Left forelimb (tissue), 1 donor: ENCODE data around the gene CMPK1.
"Not testable (repeated sequence)": the region's sequence is repeated elsewhere in the genome, so short reads cannot be mapped to it uniquely, and the experiment has no call there.

Source experiments
- DNase-seq: peaks from one replicate; pipeline ENCODE4 v3.0.0-alpha.2; 2018; ENCODE audit warnings: low spot score

The CMPK1 gene, protein sequence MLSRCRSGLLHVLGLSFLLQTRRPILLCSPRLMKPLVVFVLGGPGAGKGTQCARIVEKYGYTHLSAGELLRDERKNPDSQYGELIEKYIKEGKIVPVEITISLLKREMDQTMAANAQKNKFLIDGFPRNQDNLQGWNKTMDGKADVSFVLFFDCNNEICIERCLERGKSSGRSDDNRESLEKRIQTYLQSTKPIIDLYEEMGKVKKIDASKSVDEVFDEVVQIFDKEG

DNA sequence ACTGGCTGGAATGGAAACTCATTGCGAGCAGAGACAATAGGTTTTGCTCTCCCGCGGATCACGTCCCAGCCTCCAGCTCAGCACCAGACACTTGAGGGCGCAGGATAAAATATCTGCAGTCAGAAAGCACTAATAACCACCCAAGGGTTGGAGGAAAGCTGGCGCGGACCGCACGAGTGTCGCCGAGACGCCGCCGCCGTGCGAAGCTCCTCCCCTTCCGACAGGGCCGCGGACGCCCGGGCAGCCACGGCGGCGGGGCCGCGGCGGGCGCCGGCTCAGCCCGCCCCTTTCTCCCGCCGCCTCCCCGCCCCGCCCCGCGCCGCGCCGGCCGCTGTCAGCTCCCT lies at the start of gene CMPK1:
Gene CMPK1 (plus strand): TSS at position 213 of the 344 bp plus-strand sequence. CDS start 156 bp downstream, outside the sequence.
- DNase-seq = peak; percentile 88

DNA sequence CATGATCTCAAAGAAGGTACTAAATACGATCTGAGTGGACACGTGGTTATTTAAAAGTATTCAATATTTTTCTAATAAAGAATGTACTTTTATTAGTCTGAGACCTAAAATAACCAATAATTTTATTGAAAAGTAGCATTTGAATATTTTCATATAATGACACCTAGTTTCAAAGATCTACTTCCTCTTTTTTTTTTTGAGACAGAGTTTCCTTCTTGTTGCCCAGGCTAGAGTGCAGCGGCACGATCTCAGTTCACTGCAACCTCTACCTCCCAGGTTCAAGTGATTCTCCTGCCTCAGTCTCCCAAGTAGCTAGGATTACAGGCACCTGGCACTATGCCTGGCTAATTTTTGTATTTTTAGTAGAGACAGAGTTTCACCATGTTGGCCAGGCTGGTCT lies 45.5 kb upstream of the CMPK1 start:
- not testable (repeated sequence) for DNase-seq

DNA sequence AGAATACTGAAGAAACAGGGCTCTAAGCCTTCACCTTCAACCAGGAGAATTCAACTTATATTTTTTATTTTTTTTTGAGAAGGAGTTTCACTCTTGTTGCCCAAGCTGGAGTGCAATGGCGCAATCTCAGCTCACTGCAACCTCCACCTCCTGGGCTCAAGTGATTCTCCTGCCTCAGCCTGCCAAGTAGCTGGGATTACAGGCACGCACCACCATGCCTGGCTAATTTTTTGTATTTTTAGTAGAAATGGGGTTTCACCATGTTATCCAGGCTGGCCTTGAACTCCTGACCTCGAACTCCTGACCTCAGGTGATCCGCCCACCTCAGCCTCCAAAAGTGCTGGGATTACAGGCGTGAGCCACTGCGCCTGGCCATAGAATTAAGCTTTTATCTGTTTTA lies 38.7 kb upstream of the CMPK1 start:
- DNase-seq = not testable (repeated sequence)

DNA sequence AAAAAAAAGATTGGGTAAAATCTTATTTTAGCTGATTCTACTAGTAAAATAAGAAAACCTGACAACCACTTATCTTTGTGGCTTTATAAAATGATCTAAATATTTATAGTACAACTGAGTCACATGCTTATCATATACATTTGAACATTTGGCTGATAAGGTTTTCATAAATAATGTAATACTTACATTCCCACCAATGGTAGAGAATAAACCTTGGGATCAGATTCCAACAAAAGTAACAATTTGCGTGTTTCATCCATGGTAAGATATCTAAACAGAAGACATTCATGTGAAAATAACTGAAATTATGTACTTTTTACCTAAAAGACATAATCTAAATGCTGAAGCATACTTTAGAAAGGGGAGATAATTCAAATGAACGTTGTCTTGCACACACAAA lies 38.0 kb upstream of the CMPK1 start:
- no peak for DNase-seq

DNA sequence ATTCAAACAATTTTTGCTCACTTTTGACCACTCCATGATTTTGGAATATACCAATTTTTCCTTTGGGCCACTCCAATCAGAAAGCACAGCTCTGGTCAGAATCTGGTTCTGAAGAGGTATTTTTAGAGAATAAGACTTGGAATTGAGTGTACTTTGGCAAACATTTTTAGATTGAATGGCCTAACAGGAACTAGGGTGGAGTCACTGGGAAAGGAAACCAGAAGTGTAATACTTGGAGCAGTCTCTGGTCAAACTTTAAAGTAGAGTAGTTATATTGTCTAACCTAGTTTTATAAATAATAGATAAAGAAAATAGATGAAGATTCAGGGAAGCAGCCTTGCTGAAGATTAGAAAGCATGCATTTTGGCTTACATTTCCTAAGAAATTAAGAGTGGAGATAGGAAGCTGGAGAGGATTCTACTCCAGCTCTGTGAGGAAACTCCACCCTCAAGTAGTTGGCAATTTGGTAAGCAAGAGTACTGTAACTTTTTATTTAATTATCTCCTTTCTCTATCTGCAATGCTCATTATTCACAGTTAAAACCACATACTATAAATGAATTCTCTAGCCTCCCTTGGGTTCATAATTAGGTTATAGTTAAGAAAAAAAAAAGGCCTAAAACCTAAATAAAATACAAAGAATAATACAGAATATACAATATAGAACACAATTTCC lies 35.4 kb upstream of the CMPK1 start:
- no peak for DNase-seq

DNA sequence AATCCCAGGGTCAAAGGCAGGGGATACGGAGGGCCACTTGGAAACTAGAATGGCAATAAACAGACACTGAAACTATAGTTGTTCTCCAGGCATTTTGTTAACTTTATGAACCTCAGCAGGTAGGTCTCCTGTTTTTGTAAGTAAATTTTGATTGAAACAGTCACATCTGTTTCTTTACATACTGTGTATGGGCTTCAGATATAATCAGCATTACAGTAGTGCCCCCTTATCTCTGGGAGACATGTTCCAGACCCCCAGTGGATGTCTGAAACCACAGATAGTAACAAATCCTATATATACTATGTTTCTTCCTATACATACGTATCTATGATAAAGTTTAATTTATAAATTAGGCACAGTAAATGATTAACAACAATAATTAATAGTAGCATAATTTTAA lies 31.1 kb upstream of the CMPK1 start:
- no peak for DNase-seq

DNA sequence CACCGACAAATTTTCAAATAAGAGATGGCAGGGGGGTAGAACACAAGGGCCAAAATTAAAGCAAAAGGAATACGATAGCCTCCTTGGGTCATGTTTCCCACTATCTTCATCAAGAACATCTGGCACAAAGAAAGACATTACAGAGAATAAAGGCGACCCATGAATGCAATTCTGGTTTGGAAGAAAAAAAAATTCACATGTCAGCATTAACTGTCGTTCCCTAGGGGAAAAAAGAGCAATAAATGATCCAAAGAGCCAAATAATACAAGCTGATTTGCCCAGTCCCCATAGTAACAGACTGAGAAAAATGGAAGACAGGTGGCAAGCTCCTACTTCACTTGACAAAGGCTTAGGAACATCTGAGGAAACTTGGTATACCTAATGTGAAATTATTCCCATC lies 24.2 kb upstream of the CMPK1 start:
- DNase-seq = no peak

DNA sequence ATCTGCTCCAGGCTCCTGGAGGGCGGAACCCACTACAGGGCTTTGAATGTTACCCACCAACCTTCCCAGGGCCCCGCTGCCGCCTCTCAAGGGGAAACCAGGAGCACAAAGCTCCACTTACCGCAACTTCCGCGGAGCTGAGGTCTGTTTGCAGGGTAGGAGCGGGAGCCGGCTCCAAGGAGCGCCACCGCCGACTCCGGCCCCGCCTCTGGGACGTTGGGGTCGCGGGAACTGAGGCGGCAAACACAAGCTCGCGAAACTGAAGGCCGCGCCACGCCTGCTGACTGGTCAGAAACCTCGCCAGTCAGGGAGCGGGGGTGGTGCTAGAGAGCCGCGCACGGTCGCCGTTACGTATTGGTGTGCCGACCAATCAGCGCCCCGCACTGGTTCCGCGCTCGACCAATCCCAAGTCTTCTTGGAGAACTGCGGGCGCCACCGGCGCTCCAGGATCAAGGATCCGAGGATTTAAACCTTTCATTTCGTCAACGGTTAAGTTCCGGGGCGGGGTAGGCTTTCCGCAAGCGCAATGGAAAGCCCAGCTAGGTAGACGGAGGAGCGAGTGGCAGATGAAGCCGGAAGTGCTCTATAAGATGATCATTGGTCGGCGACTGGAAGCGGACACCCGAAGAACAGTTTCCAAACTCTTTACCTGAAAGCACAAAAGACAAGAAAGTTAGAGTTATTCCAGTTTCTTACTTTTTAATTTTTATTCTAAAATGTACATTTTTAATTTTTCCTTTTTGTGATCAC lies 19.5 kb upstream of the CMPK1 start, which contains the start of gene STIL:
Gene STIL (minus strand): TSS at position 233 of the 750 bp plus-strand sequence. CDS start 3,828 bp downstream, outside the sequence.
- peak; percentile 97 for DNase-seq

DNA sequence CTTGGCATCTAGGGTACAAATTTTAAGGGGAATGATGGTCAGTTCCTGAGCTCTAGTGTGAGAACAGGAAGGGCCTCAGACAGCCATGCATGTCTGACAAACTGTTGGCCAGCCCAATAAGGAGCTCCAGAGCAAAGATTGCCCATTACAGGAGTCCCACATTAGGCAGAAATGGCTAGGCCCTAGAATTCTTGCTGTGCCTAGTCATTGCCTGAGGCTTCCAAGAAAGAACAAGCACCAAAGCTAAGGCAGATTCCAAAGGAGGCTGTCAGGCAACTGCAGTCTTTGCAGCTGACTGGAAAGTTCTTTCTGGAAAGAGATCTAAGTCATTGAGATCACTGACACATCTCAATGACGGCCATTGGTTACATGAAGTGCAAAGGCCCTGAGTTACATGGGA lies 15.7 kb upstream of the CMPK1 start:
- no peak for DNase-seq

DNA sequence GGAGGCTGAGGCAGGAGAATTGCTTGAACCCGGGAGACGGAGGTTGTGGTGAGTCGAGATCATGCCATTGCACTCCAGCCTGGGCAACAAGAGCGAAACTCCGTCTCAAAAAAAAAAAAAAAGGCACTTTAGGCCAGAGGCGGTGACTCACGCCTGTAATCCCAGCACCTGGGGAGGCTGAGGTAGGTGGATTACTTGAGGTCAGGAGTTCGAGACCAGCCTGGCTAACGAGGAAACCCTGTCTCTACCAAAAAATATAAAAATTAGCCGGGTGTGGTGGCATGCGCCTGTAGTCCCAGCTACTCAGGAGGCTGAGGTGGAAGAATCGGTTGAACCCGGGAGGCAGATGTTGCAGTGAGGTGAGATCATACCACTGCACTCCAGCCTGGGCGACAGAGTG lies 13.6 kb upstream of the CMPK1 start:
- not testable (repeated sequence) for DNase-seq

DNA sequence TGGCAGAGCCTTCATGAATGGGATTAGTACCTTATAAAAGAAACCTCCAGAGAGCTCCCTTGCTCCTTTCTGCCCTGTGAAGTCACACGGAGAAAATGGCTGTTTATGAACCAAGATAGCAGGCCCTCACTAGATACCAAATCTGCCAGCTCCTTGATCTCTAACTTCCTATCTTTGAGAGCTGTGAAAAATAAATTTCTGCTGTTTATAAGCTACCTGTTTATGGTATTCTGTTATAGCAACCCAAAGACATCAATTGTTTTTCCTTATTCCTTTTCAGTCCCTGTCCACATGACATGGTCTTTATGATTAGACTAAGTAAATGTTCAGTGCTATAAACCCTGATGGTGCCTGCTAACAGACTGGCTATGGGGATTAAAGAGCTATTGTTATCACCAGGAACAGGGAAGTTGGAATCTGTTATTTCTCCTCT lies 10.0 kb upstream of the CMPK1 start:
- DNase-seq = no peak

DNA sequence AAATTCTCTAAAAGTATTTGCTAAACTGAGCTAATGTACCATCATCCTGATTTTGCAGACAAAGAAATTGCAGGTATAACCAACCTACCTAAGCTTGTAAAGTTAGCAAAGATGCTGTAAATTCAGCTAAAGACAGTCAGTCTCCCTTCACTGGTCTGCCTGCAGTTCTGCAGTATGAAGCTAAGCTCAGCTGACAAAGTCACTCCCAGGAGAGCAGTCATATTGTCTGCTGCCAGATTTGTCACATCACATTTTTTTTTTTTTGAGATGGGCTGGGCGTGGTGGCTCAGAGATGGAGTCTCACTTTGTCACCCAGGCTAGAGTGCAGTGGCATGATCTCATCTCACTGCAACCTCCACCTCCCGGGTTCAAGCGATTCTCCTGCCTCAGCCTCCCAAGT lies 8.9 kb upstream of the CMPK1 start:
- DNase-seq = no peak

DNA sequence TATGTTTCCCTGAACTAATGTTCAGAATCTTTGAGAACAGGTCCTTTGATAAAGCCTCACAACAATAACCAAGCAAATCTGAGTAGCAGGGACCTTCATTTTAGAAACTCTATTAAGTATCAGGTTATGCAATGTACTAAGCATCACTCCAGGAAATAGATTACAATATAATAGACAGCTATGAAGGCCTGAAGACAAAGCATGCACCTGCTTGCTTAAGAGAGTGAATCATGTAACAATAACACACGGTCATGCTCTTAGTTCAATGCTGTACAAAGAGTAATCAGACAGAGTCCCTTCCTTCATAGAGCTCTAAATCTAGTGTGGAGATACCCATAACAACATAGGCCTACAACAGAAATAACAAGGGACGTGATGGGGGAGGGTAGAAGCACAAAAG lies 8.1 kb upstream of the CMPK1 start:
- DNase-seq = no peak

DNA sequence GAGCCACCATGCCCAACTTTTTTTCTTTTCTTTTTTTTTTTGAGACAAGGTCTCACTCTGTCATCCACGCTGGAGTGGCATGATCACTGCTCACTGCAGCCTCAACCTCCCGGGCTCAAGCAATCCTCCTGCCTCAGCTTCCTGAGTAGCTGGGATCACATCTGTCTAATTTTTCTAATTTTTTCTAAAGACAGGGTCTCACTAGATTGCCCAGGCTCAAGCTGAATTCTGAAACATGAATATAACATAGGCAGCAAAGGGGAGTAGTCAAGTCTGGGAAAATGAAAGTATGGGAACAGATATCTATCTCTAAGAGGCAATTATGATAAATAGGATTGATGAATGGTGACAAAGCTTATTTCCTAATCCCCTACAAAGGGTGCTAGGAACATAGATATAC lies 7.3 kb upstream of the CMPK1 start:
- no peak for DNase-seq

DNA sequence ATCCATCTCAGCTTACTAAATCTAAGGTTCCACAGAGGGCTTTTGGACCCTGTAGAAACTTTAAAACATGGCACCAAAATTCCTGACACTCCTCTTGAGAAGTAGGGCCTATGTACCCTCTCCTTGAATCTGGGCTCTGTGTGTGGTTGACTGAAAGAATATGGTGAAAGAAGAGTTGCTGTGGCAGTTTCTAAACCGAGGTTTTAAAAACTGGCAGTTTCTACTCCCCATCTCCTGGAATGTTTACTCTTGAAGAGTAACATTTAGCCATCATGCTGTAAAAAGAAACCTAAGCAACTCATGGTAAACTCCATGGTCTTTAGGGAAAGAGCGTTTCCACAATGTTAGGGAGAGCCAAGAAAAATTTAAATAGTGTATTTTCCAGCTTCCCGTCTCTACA lies 4.6 kb upstream of the CMPK1 start:
- no peak for DNase-seq

DNA sequence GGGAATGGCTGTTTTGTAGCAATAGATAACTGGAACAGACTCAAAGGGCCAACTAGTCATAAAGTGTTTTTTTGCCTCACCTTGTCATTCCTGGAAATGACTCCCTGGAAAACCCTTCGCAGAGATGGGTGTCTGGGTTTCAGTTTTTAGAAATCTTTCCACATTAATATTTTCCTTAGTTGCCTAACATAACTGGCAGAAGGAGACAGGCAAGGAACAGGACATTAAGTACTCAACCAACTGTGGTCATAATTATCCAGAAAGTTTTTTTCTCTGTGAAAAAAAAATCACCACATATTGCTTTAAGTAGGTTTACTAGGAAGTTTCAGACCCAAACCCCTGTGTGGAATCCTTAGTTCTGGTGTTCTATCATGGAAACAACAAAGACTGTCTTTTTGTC lies 3.4 kb upstream of the CMPK1 start:
- no peak for DNase-seq

DNA sequence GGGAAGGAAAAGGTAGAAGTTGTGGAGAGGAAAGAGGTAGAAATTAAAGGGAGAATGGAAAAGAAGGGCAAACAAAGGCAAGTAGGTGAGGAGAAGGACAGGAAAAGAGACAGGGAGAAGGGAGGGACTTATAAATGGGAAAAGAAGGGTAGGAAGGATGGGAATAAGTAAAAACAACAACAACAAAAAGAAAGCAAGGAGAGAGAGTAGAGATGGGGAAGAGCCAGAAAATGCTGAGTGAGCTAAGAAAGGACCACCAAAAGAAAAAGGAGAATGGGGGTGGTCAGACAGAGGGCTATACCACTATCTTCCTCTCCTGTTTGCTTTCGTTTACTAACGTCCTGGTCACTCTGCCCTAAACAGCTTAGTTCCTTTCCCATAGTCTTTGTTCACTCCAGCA lies 1.7 kb upstream of the CMPK1 start:
- no peak for DNase-seq

DNA sequence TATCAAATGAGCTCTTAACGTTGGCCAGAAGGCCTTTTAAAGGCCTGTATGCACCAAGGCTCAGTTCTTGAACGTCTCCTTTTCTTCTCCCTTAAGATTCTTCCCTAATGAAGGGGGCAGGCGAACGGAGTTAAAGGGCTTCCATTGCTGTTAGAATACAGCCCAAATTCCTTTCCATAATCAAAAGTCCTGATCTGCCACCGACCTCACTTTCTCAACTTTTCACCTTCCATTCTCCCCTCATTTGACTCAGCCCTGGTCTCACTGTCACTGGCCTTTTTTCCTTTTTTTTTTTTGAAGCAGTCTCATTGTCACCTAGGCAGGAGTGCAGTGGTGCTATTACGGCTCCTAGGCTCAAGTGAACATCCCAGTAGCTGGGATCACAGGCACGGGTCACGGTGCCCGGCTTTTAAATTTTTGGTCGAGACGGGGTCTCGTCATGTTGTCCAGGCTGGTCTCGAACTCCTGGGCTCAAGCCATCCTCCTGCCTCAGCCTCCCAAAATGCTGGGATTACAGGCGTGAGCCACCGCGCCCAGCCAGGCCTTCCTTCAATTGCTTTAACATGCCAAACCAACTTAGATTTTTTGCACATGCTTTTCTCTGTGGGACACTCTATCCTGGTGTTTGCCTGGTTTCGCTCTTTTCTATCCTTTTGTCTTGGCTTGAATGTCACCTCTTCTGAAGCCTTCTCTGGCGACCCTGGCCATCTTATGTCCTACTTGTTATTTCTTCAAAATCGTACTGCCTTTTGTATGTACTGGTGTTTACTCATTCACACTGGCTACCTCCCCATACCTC lies 612 bp upstream of the CMPK1 start:
- no peak for DNase-seq

DNA sequence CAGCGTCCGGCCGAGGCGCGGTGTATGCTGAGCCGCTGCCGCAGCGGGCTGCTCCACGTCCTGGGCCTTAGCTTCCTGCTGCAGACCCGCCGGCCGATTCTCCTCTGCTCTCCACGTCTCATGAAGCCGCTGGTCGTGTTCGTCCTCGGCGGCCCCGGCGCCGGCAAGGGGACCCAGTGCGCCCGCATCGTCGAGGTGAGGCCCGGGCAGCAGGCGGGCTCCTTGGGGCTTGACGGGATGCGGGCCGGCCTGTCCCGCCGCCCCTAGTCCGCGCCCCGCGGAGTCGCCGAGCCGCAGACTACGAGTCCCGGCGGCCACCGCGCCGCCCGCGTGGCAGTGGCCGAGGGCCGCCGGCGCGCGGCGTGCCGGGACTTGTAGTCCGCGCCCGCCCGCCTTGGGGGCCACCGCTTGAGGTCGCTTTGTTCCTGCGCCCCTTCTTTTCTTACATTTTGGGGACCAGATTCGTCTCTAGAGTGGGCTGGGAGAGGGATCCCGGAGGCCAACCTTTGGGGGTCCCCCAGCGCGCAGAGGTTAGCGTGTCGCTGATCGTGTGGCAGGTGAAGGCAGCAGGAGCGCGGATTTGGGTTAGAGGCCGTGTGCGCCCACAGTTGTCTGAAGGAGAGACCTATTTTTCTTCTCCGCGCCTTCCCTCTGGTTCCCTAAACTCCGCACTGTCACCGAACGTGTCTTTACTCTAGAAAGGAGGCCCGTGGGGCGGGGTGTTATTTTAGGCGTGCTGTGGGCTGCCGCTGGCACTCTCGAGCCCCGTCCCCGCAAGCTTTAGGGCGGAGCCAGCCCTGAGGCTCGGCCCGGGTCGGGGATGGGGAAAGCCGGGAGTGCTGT lies 553 bp downstream of the CMPK1 start:
- DNase-seq = peak; percentile 90

DNA sequence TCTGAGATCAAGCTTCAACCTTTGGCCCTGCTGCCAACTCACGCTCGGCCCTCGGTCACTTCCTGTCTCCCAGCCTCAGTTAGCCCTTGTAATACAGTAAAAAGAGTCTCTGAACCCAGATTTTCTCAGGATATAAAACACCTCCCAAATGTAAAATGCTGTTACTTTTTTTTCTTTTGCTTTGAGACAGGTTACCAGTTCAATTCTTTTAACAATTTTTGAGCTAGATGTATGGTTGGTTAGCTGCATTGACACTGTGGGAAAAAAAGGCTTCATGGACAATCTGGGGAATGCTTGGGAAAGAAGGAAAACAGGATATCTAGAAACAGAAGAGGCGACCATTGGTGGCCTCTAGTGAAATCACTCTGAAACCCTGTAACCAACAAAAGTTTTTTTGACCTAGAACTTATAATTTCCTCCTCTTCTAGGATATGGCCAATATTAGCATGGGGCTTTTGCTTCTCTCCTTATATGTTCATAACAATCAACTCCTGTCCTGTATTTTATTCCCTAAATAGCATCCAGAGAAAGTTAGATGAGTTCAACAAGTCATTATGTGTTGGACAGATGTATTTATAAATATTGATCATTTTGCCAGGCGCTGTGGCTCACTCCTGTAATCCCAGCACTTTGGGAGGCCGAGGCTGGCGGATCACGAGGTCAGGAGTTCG lies 1.3 kb downstream of the CMPK1 start:
- DNase-seq = no peak

DNA sequence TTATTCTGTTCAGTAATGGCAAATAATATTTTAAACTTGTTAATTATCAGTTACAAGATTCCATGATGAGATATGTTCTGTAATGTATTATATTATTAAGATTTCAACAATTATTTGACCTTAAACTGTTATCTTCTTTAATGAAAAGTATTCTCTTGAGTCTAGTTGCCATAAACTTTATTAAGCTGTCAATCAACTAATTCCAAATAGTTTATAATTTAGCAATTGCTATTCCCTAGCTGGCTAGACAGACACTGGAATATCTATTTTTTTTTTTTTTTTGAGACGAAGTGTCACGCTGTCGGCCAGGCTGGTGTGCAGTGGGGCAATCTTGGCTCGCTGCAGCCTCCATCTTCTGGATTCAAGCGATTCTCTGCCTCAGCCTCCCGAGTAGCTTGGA lies 3.8 kb downstream of the CMPK1 start:
- DNase-seq = no peak
